Measurements from ENCODE around the gene PELI1. TPM values are rescaled to one million over a fixed set of nuclear protein-coding genes. Genes with fewer than 3 reads are reported as not detected.

PELI1 gene
- polyA plus RNA-seq, 1 donor from 2014 or later, result 34.9 TPM

- Histone ChIP-seq H3K36me3 (ENCODE audit: insufficient read depth, low read length) (no peaks in the 10 kb centered on the region), H3K4me3 (ENCODE audit: low read length) (peak overlapping the region; percentile 93), H3K9ac (ENCODE audit: low read length) (no peak overlapping the region), H3F3A (ENCODE audit: insufficient read depth, low read length, poor library complexity, severe bottlenecking) (no peaks in the 10 kb centered on the region), H3K27me3 (ENCODE audit: insufficient read depth, low read depth, low read length) (no peaks in the 10 kb centered on the region), H3K4me2 (ENCODE audit: low read length) (peak overlapping the region; percentile 83), H3K9me2 (ENCODE audit: insufficient read depth, low read length) (no peaks in the 10 kb centered on the region), H2AFZ (ENCODE audit: low read depth, low read length) (no peak overlapping the region), H3K79me2 (replicated peaks; ENCODE audit: insufficient read depth, low read length) (peaks cover 66% of the 10 kb centered on the region), H3K9me3 (ENCODE audit: low read length) (no peaks in the 10 kb centered on the region), H3K27ac (ENCODE audit: low read length) (no peak overlapping the region), H4K20me1 (ENCODE audit: insufficient read depth) (no peaks in the 10 kb centered on the region)
- TF ChIP-seq CTCF (IDR thresholded peaks at IDR 0.05; ENCODE audit: poor library complexity, severe bottlenecking) (no peak), RAD21 (conservative IDR thresholded peaks at IDR 0.05) (no peak), SMC3 (conservative IDR thresholded peaks at IDR 0.05; ENCODE audit: poor library complexity) (no peak), MXI1 (conservative IDR thresholded peaks at IDR 0.05; ENCODE audit: poor library complexity, severe bottlenecking) (no peak), POLR2AphosphoS5 (IDR thresholded peaks at IDR 0.05) (no peak), EP300 (conservative IDR thresholded peaks at IDR 0.05; ENCODE audit: poor library complexity, severe bottlenecking) (no peak), REST (IDR thresholded peaks at IDR 0.05; ENCODE audit: borderline replicate concordance) (no peak), EZH2 (IDR thresholded peaks at IDR 0.05; ENCODE audit: borderline replicate concordance, insufficient read depth, low read length, poor library complexity, severe bottlenecking) (no peak), TAF1 (IDR thresholded peaks at IDR 0.05; ENCODE audit: low read depth) (no peak)
Observed at GRCh38 chr2:64141674-64142405, 2.4 kb downstream of the PELI1 start.

GRCh38 chr2:64140665-64141200 lies 3.5 kb downstream of the PELI1 start:
- Histone ChIP-seq H3K4me2 (ENCODE audit: low read length) (no peak overlapping the region), H3K79me2 (replicated peaks; ENCODE audit: insufficient read depth, low read length) (peaks cover 77% of the 10 kb centered on the region)
- TF ChIP-seq CTCF (IDR thresholded peaks at IDR 0.05; ENCODE audit: poor library complexity, severe bottlenecking), result no peak
- no peak for TF ChIP-seq POLR2AphosphoS5 (IDR thresholded peaks at IDR 0.05)
- no peak for TF ChIP-seq EP300 (conservative IDR thresholded peaks at IDR 0.05; ENCODE audit: poor library complexity, severe bottlenecking)
- TF ChIP-seq REST (IDR thresholded peaks at IDR 0.05; ENCODE audit: borderline replicate concordance), result no peak
- no peak for TF ChIP-seq EZH2 (IDR thresholded peaks at IDR 0.05; ENCODE audit: borderline replicate concordance, insufficient read depth, low read length, poor library complexity, severe bottlenecking)
- TF ChIP-seq RAD21 (conservative IDR thresholded peaks at IDR 0.05), result no peak
- no peak for TF ChIP-seq SMC3 (conservative IDR thresholded peaks at IDR 0.05; ENCODE audit: poor library complexity)
- no peak for TF ChIP-seq MXI1 (conservative IDR thresholded peaks at IDR 0.05; ENCODE audit: poor library complexity, severe bottlenecking)
- TF ChIP-seq TAF1 (IDR thresholded peaks at IDR 0.05; ENCODE audit: low read depth), result no peak

More at GRCh38 chr2:64140665-64141200, 3.5 kb downstream of the PELI1 start:
- Histone ChIP-seq H3K9me2 (ENCODE audit: insufficient read depth, low read length) (no peaks in the 10 kb centered on the region), H3K36me3 (ENCODE audit: insufficient read depth, low read length) (no peaks in the 10 kb centered on the region), H2AFZ (ENCODE audit: low read depth, low read length) (no peak overlapping the region), H4K20me1 (ENCODE audit: insufficient read depth) (no peaks in the 10 kb centered on the region), H3F3A (ENCODE audit: insufficient read depth, low read length, poor library complexity, severe bottlenecking) (no peaks in the 10 kb centered on the region), H3K4me3 (ENCODE audit: low read length) (no peak overlapping the region), H3K9ac (ENCODE audit: low read length) (no peak overlapping the region), H3K27me3 (ENCODE audit: insufficient read depth, low read depth, low read length) (no peaks in the 10 kb centered on the region), H3K27ac (ENCODE audit: low read length) (no peak overlapping the region), H3K9me3 (ENCODE audit: low read length) (no peaks in the 10 kb centered on the region)

Data from neural cell (in vitro differentiated cells).